ENCODE results near the gene FOXN3.

Gene FOXN3

DNA sequence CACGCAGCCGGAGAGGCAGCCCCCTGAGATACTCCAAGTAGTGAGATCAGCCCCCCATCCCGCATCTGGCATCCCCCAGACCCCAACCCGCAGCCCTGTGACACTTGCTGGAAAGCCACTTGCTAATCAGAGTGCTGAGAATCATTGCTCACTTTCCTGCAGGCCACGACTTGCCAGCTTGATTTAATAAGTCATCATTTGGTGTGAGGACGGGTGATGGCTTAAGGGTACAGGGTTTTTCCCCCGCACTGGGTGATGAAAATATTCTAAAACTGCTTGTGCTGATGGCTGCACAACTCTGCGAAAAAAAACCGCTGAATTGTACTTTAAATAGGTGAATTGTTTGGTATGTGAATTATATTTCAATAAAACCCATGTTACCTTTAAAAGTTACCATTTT is 171.2 kb downstream of the FOXN3 start:
- DNase-seq: no peak

DNA sequence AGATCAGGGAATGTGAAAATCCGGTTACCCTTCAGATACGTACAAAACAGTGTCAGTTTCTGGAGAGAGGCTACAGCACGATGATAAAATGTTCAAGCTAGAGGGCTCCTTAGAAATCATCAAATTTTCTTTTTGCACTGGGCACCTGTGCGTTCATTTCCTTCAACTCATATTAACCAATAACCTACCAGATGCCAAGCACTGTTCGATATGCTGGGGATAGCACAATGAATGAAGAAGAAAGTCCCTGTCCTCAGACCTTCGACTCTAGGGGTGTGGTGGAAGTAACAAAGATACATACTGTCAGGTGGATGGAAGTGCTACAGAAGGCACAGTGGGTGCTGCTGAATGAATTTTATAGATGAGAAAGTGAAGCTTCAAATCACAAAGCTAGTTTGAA is 172.3 kb downstream of the FOXN3 start:
- DNase-seq: no peak

DNA sequence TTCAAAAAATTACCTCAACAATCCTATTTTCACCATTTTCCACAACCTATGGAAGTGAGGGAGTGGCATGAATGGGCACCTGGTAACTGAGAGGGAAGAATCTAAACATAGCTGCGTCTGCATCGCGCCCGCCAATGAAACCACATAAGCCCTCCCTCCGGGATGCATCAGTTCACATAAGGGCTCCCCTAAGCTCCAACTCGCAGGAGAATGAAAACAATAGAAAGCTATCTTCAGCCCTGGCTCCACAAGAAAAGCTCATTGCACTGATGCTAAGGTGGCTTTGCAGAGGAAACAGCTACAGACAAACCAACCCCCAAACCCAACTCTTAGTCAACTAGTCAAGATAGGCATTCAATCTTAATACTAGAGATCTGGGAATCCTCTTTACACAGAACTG is 173.3 kb downstream of the FOXN3 start:
- DNase-seq: no peak

DNA sequence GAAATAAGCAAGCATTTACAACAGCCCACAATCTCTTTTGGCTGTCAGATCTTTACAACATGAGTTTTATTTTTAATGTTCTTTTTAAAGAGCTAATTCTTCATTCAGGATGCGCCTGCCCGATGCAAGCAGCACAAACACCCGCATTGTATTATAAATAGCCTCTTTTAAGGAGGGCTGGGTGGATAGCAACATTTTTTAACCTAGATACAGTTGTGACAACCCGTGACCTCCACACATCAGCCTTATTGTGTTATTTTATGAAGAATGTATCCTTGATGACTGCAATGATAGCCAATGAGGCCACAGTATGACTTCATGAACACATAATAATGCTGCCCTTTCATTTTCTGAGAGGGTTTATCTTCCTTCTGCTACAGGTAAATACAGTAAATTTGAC is 173.7 kb downstream of the FOXN3 start:
- DNase-seq: no peak

DNA sequence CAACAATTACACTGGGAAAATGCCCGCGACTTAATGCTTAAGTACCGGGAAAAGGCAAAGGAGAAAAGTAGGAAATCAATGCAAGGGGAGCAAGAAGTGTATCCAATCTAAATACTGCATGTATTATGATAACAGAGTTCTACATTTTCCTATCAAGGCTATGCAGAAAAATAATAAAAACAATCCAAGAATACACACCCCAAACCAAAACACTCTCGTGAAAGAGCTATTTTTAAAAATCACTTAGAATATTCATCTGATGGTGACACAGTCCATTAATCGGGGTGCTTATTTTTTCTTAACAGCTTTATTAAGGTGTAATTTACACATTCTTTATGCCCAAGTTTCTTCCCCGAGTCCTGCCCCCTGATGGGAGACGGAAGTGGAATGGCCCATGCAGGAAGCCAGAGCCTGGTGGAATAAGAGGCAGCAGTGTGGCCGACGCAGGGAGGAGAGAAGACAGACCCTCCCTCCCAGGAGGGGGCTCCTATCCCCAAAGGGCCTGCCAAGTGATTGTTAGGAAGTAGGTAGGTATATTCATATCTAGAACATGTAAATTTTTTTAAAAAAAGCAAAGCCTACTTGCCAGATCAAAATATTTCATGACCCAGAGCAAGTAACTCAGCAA is 174.3 kb downstream of the FOXN3 start:
- DNase-seq: no peak

DNA sequence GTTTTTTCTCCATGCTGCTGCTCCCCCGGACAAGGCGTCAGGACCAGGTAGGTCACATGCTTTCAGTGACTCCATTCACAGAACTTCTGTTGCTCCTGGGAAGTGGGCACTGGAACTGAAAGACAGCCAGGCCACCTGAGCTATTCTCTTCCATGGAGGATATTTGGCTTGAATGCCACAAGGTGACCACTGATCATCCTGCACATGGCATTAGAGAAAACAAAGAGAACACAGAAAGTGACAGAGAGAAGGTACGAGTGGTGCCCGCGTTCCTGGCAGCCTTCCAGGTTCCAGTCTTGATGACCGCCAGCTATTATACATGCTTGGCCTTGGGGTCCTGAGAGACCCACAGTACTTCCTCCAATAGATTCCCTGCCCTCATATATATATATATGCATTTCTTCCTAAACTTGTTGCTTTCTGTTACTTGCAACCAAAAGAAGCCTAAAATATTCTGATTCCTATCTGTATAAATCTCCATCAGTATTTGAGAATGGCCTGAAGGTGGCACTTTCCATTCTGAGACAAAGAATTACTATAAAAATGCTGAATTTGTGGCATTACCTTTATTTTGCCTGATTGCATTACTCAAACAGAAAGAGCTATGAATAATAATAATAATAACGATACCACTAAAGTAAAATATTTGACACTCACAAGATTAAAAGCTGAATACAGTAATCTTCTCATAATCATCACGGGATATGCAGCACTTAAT is 174.9 kb downstream of the FOXN3 start:
- DNase-seq: no peak

DNA sequence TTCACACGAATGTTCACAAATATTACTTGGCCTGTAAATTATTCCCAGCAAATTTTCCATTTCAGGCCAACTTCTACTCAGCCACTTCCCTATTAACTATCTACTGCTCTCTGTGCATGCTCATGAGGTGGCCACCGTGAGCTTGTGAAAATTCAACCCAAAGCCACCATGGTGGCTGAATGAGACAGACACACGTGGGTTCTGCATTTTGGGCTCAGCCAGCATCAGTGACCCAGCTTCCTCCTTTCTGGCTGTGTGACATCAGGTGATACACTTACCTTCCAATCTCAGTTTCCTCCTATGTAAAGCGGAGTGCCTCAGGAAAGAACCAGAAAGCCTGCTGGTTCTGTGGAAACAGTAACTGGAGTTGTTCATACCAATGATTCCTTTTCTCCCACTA is 175.8 kb downstream of the FOXN3 start:
- no peak for DNase-seq

DNA sequence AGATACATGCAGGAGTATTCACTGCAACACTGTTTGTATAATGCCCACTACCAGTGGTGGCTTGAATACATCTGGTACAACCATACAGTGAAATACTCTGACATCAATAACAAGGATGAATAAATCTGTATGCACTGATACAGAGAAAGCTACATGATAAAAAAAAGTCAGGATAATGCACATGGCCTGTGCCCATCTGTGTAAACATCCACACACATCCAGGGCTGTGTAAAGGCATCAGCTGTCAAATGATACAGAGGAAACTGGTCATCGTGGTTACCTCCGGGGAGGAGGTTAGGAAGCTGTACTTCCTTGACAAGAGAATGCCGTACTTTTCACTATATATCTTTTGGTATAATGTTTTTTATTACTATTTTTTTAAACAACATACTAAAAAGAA is 176.6 kb downstream of the FOXN3 start:
- no peak for DNase-seq

DNA sequence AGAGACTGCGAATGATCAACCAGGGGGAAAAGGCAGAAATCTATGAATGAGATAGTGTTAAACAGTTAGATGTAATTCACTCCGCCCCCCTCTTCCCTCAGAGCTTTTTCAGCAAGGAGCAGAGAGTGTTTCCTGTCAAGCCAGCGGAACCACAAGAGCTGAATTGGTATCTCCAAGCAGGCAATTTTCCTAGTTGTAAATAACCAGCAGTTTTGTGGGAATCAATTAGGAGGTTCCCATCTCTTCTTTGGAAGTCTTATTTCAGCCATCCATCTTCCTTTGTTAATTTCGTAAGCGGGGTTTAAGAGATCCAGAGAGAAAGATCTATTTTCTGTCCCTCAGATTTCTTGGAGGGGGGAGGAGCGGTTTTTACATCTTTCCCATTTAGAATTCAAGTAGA is 178.0 kb downstream of the FOXN3 start:
- DNase-seq: no peak

DNA sequence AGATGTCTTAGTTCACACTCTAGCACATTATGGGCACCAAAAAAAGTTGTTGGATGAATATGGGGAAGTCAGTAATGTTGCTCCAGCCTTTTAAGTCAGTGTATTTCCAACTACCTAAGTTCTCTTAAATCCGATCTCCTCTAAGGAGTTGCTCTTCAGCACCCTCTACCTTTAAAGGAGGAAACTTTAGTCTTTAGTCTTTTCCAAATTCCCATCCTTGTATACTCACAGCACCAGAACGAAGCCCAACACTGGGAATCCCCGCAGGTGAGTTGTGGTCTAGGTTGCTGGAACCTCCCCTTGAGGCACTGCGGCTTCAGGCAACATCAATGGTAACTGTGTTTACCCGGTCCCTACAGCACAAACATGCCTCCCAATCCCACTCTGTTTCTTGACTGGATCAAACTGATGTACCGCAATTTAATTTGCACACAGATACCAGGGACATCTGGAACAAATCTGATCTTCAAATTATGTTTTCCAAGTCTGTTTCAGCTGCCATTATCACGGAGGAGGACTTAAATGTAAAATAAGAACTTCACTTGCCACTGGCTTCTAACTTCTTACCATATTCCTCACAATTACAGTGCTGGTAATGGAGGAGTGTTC is 179.0 kb downstream of the FOXN3 start:
- DNase-seq: no peak

DNA sequence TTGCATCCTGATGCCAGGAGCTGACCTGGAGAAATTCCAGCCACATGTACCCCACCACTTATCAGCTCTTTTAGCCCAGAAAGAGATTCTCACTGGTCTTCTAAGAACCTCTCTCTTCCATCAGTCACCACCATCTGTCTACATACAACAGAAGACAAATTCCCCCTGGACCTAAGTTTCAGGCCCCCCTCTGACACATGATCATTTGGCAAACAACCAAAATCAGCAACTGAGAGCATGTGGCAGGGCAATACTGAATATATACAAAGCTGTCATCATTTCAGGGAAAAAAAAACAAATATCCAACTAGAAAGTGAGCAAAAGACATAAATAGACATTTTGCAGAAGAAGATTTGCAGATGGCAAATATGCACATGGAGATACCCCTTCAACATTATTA is 180.2 kb downstream of the FOXN3 start:
- no peak for DNase-seq

DNA sequence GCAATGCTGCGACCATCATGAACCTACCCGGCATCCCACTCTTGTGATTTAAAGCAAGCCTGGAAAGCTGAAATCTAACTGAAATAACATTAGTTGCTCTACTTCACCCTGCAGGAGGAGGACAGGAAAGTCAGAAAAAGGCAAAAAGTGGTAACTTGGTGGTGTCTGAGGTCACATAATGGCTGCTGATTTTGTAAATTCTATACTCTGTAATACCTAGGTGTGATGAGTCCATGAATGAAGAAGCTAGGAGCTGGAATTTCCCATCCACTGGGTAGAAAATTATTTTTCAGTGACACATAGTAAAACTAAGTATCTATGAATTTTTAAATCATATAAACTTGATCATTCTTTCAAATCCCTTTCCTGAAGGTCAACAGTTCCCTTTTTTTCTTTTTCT is 183.8 kb downstream of the FOXN3 start:
- no peak for DNase-seq

DNA sequence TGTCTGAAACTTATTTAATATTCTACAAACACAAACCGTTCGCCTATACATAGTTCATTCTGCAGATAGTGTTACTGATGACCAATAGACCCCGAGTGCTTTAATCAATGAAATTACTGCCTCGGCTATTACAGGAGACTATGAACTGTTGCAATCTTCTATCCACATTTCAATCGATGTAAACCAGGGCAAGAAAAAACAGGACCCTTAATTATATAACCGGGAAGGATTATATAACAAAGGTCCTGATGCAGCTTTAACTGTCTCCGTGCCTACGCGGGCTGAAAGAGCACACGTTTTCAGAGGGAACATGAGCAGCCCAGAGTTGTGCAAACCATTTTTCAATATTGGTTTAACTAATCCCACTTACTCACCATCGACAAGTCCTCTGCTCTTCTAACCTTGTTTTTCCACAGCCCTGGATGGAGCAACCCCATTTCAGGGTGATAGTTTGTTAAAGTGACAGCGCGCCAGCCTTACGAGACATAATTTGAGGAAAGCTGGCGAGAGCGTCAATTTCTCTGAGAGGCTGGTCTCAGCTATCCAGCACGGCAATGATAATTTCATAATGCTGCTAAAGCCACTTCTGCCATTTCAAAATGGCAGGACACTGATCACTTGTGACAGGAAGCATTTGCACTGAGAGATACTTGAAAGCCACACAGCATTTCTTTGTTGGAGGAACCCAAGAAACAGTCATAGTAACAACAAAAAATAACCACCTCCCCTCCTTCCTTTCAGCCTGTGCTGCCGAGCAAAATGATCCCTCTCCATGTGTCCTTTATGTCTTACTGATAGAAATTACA is 184.6 kb downstream of the FOXN3 start:
- no peak for DNase-seq

DNA sequence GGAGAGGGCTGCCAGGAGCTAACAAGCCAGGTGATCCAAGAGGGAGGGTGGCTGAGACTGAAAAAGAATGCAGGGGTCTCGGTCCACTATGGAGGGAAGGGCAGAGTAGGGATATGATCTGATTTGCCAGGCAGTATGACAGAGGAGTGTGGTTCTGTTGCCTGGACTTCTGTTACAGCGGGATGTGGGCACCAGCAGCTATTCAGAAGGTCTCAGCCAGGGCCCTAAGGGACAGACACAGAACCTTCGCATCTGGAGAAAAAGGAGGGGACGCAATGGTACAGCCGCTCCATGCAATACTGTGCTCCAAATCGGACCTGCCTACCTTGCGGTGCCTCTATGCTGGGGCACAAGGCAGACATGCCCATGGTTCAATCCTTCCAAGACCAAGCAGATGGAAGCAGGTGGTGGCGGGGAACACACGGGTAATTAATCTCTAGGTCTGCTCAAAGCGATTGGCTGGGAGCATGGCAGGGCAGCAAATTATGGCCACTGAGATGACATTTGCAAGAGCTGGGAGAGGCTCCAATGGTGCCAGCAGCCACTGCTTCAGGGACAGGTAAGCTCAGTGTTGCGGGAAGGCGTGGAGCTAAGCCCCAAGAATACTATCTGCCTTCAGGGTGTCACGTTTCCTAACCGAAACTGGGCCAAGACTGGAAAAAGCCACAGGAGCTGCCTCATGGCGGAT is 185.5 kb downstream of the FOXN3 start:
- DNase-seq: no peak

DNA sequence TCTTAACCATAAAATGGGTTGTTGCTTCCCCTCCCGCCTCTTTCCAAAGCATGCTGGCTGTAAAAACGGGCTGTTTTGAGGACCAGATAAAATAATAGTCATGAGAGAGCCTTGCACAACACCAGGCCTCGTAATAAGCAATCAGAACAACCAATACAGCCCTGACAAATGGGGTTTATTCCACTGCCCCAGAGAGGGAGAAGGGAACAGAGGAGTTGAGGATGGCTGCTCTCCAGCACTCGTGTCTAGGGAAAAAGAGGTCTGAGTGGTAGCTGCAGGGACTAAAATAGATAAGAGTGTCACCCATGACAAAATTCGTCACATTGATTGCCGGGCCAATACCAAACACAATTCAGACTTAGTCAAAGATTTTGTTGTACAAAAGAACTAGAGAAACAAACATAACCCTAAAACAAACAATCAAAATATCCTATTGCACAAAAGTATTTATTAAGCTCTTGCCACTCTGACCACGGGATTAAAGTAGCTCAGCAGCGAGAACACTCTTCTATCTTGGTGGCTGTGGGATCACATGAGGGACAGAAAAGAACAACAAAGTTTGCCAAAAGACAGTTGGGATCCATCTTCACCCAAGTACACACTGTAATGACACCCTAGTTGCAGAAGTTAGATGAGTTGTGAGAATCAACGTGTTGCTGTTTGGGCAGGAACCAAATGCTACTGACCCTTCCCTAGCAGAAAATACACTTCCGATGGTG is 188.0 kb downstream of the FOXN3 start:
- no peak for DNase-seq

DNA sequence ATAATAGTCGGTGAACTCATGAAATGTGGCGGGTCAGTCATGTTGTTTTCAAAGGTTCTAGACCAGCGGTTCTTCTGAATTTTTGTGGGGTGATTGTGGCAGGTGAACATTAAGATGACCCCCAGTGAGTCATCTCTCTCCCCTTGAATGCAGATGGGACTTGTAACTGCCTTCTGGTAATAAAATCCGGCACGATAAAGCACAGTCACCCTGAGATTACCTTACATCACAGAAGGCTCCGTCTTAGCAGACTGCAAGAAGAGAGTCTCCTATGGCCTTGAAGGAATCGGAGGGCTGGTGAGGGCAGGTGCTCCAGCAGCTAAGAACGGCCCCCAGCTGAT is 189.6 kb downstream of the FOXN3 start:
- no peak for DNase-seq

DNA sequence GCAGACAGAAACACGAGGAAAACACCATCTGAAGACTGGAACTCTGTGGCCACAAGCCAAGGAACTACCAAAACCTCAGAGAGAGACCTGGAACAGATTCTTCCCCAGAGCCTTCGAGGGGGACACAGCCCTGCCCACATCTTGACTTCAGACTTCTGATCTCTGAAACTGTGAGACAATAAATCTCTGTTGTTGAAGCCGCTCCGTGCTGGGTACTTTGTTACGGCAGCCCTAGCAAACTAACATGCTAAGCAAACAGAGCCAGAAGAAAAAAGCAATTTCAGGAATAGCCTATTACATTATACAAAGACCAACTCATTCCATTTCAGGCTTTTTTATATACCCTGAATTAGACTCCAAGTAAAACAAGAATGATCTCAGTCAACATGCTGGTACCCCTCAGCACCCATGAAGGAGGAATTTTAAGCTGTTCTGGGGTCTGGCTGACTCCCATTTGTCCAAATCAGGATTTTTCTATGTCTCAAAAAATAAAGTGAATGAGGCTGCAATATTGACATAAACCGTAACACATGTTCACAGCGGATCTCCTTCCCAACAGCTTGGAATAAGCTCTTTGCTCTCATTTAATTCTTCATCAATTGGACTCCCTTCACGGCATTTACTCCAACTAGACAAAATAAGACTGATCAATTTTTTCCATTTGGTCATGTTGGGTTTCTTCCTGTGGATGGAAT is 190.1 kb downstream of the FOXN3 start:
- no peak for DNase-seq

DNA sequence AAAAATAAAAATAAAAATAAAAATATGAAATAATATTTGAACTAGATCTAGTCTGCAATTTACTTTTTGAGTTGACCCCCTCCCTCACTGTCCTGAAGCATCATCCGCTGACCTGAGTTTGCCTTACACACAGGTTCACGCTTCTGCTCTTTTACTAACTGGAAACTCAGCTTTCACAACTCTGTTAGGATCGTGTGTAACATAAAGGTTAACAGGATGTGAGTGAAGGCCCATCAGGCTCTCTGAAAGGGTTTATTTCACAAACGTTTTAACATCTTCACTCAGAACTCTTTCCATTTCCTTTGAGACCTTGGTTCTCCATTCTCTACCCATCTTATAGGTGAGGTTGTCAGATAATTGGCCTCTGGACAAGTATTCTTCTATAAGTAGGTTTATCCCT is 191.4 kb downstream of the FOXN3 start:
- no peak for DNase-seq

DNA sequence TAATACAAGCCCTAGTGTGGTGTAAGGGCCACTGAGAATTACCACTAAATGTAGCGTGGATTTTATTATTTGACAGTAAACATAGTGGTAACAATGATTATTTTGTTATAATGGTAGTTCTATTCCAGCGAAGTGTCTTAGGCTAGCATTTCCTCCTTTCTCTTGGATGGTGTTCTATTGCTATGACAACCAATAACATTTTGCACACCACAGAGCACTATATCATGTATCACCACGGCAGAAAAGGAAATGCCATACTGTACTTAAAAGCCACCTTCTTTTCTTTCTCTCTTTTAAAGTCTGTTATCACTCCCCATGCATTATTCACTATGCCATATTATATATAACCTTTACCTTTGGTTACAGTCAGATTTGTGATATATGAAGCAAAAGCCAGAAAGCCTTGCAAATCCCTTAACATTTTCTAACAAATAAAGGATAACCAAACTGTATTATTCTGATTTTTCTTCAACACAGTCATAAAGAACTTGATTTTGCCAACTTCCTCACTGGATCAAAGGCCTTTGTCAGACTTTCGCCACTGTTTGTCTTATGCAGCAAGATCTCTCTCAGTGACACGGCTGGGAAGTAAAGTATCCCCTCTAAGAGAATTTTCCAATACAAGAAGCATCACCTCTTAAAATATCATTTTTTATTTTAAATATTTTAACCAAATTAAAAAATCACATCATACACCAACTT is 195.8 kb downstream of the FOXN3 start:
- DNase-seq: no peak

DNA sequence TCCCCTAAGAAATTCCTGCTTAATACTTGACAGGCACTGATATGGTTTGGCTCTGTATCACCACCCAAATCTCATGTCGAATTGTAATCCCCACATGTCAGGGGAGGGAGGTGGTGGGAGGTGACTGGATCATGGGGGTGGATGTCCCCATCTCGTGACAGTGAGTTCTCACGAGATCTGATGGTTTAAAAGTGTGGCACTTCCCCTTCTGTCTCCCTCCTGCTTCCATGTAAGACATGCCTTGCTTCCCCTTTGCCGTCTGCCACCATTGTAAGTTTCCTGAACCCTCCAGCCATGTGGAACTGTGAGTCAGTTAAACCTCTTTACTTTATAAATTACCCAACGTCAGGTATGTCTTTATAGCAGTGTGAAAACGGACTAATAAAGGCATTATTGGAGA is 198.0 kb downstream of the FOXN3 start:
- no peak for DNase-seq

DNA sequence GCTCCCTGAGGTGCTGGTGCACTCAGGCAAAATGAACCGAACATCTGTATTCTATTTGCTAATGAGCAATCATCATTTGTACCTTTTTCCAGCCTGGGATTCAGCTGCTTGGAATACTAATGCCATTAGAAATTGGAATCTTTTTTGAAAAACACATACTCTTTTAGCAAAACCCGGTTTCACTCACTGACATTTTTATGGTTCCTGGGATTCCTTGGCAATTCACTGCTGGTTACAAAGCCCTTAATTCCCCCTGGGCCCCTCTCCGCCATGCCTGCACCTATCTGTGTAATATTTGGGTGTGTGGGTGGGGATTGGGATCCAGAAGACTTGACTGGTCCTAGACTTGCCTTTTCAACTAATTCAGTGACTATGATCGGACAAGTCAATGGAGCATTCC is 199.1 kb downstream of the FOXN3 start:
- no peak for DNase-seq

All from activated CD8-positive, alpha-beta memory T cell treated with anti-CD3 and anti-CD28 coated beads, Interleukin-2, amount 50 U/mL, for 48 hours (primary cell).